Measurements from ENCODE around the gene SPP1. TPM values are rescaled to one million over a fixed set of nuclear protein-coding genes. Genes with fewer than 3 reads are reported as not detected.

SPP1 gene
- total RNA-seq, 1 experiment from 2014 or later = 4.1 TPM

DNA sequence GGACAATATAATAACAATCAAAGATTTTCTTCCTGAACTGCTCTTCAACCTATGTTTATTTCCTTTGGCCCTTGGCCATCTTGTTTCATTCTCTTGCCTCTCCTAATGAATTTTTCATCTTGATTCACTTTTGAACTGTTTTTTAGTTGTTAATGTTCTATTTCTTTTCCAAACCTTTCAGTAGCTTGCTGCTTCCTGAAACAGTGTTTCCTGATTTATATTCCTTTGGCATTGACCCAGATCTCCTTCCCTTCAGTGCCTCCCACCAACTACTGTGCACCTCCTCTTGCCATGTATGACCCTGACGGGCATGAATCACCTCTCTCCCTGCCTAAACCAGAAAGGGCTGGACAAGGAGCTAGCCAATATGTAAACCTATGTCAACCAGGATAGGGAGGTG, 25.6 kb upstream of the SPP1 start (continued):
- no peak for TF ChIP-seq REST (IDR thresholded peaks at IDR 0.05; ENCODE audit: low read depth)
- no peak for TF ChIP-seq YY1 (IDR thresholded peaks at IDR 0.05; ENCODE audit: extremely low read depth, insufficient replicate concordance, low read depth, low read length)
- TF ChIP-seq ZNF274 (IDR thresholded peaks at IDR 0.05; ENCODE audit: low read depth, low read length) = no peak
- TF ChIP-seq ATF3 (IDR thresholded peaks at IDR 0.05) = no peak
- TF ChIP-seq POLR2AphosphoS5 (IDR thresholded peaks at IDR 0.05; ENCODE audit: low read depth, low read length) = no peak
- TF ChIP-seq MAX (IDR thresholded peaks at IDR 0.05) = no peak

GRCh38 chr4:87950493-87950892, 25.0 kb upstream of the SPP1 start:
- intact Hi-C loops (cut with micrococcal nuclease) = no loop called here
- no peak for TF ChIP-seq MAX (IDR thresholded peaks at IDR 0.05)
- no peak for TF ChIP-seq EGR1 (IDR thresholded peaks at IDR 0.05; ENCODE audit: low read depth)
- TF ChIP-seq, protein P1, sequence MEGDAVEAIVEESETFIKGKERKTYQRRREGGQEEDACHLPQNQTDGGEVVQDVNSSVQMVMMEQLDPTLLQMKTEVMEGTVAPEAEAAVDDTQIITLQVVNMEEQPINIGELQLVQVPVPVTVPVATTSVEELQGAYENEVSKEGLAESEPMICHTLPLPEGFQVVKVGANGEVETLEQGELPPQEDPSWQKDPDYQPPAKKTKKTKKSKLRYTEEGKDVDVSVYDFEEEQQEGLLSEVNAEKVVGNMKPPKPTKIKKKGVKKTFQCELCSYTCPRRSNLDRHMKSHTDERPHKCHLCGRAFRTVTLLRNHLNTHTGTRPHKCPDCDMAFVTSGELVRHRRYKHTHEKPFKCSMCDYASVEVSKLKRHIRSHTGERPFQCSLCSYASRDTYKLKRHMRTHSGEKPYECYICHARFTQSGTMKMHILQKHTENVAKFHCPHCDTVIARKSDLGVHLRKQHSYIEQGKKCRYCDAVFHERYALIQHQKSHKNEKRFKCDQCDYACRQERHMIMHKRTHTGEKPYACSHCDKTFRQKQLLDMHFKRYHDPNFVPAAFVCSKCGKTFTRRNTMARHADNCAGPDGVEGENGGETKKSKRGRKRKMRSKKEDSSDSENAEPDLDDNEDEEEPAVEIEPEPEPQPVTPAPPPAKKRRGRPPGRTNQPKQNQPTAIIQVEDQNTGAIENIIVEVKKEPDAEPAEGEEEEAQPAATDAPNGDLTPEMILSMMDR (IDR thresholded peaks at IDR 0.05 in 2 of 3, conservative IDR thresholded peaks at IDR 0.05 in 1 of 3; ENCODE audit: borderline replicate concordance in 1 of 3, insufficient read depth in 1 of 3, low read depth in 2 of 3, low read length in 2 of 3) = no peak
- no peak for TF ChIP-seq SIN3A (IDR thresholded peaks at IDR 0.05; ENCODE audit: low read depth)
- no peak for TF ChIP-seq SP1 (IDR thresholded peaks at IDR 0.05; ENCODE audit: low read depth)
- no peak for TF ChIP-seq CEBPB (IDR thresholded peaks at IDR 0.05; ENCODE audit: low read depth)
- TF ChIP-seq RAD21 (IDR thresholded peaks at IDR 0.05; ENCODE audit: low read depth) = no peak
- BruUV-seq (replicated peaks) = no TSS peak
- H3K79me2 ChIP-seq (ENCODE audit: insufficient read depth, low read length) = no peaks in the 10 kb centered on the region
- H3K9me2 ChIP-seq (ENCODE audit: insufficient read depth) = no peaks in the 10 kb centered on the region
- no peak overlapping the region for H3K9ac ChIP-seq (ENCODE audit: low read length)
- no peak overlapping the region for H3K4me2 ChIP-seq (ENCODE audit: low read length)
- no peak overlapping the region for H3K4me3 ChIP-seq (replicated peaks in 1 of 2; ENCODE audit: low read depth in 1 of 2, low read length in 2 of 2)
- ChIA-PET POLR2A (no interaction called here), RAD21 (ENCODE audit: low non-redundant PET in 1 of 2, low total read pairs in 2 of 2, uncharacterized antibody in 2 of 2, unreplicated experiment in 2 of 2) (no interaction called here), CTCF (interaction anchor here (0.7 kb wide), 1 partner anchor 23 kb away, joined by 4 read pairs; no protein-coding TSS in a partner anchor)
- DNase-seq (ENCODE audit: low read depth, low spot score) (no peak), ATAC-seq (no peak)
- no peaks in the 10 kb centered on the region for H3K36me3 ChIP-seq (ENCODE audit: control insufficient read depth in 1 of 2, insufficient read depth in 2 of 2, low read length in 2 of 2)
- H3K27me3 ChIP-seq (ENCODE audit: insufficient read depth, low read length) = no peaks in the 10 kb centered on the region
- no peaks in the 10 kb centered on the region for H3K9me3 ChIP-seq (ENCODE audit: control insufficient read depth in 1 of 2, insufficient read depth in 1 of 2, low read depth in 1 of 2, low read length in 2 of 2)
- H3K4me1 ChIP-seq (ENCODE audit: control insufficient read depth in 1 of 2, insufficient read depth in 2 of 2, low read length in 2 of 2) = peaks cover 0 to 8% of the 10 kb centered on the region in 2 experiments; a peak in 2 of 4 replicates
- H2AFZ ChIP-seq (ENCODE audit: low read depth, low read length, poor library complexity, severe bottlenecking) = no peak overlapping the region
- no peaks in the 10 kb centered on the region for H4K20me1 ChIP-seq (ENCODE audit: insufficient read depth)
- H3K27ac ChIP-seq (ENCODE audit: low read depth, low read length) = no peak overlapping the region
